Activated naive CD4-positive, alpha-beta T cell treated with anti-CD3 and anti-CD28 coated beads, Interleukin-2, amount 50 U/mL, for 24 hours (primary cell): ENCODE measurements around the gene HNMT.
"Not testable (repeated sequence)": the region's sequence is repeated elsewhere in the genome, so short reads cannot be mapped to it uniquely, and the experiment has no call there.

ENCODE experiments used
- H3K27ac Mint-ChIP-seq: one replicate; pipeline ENCODE4 v1.8.0; 2021; ENCODE audit warnings: mild to moderate bottlenecking, mixed read lengths
- H3K27me3 Mint-ChIP-seq: one replicate; pipeline ENCODE4 v1.8.0; 2021; ENCODE audit warnings: mixed read lengths
- H3K36me3 Mint-ChIP-seq: one replicate; pipeline ENCODE4 v1.8.0; 2021; ENCODE audit warnings: mixed read lengths
- H3K4me1 Mint-ChIP-seq: one replicate; pipeline ENCODE4 v1.8.0; 2021; ENCODE audit warnings: mixed read lengths
- H3K4me3 Mint-ChIP-seq: one replicate; pipeline ENCODE4 v1.8.0; 2021; ENCODE audit warnings: mild to moderate bottlenecking, mixed read lengths
- H3K9me3 Mint-ChIP-seq: one replicate; pipeline ENCODE4 v1.8.0; 2021; ENCODE audit warnings: mixed read lengths

HNMT gene

GRCh38 chr2:137981112-137981656 lies 16.9 kb downstream of the HNMT start:
- peaks cover 2% of the 10 kb centered on the region for H3K27me3 Mint-ChIP-seq
- no peaks in the 10 kb centered on the region for H3K9me3 Mint-ChIP-seq
- H3K36me3 Mint-ChIP-seq, result no peaks in the 10 kb centered on the region
- no peaks in the 10 kb centered on the region for H3K4me1 Mint-ChIP-seq
- H3K4me3 Mint-ChIP-seq, result no peak overlapping the region
- no peak overlapping the region for H3K27ac Mint-ChIP-seq

- H3K9me3 Mint-ChIP-seq, result no peaks in the 10 kb centered on the region
- no peak overlapping the region for H3K27ac Mint-ChIP-seq
- no peaks in the 10 kb centered on the region for H3K4me1 Mint-ChIP-seq
- no peaks in the 10 kb centered on the region for H3K36me3 Mint-ChIP-seq
- H3K27me3 Mint-ChIP-seq, result peaks cover 3% of the 10 kb centered on the region
- no peak overlapping the region for H3K4me3 Mint-ChIP-seq
Observed at GRCh38 chr2:137983581-137983980, 19.3 kb downstream of the HNMT start.

- Mint-ChIP-seq H3K36me3 (no peaks in the 10 kb centered on the region), H3K9me3 (no peaks in the 10 kb centered on the region), H3K4me3 (no peak overlapping the region), H3K27ac (no peak overlapping the region), H3K27me3 (peaks cover 3% of the 10 kb centered on the region), H3K4me1 (no peaks in the 10 kb centered on the region)
Observed at GRCh38 chr2:137986268-137986667, 22.0 kb downstream of the HNMT start.

- H3K27me3 Mint-ChIP-seq, result peaks cover 3% of the 10 kb centered on the region
- H3K27ac Mint-ChIP-seq, result no peak overlapping the region
- no peak overlapping the region for H3K4me3 Mint-ChIP-seq
- H3K4me1 Mint-ChIP-seq, result no peaks in the 10 kb centered on the region
- H3K9me3 Mint-ChIP-seq, result no peaks in the 10 kb centered on the region
- no peaks in the 10 kb centered on the region for H3K36me3 Mint-ChIP-seq
Observed at GRCh38 chr2:137987011-137987410, 22.7 kb downstream of the HNMT start.

GRCh38 chr2:137991078-137991477 lies 26.8 kb downstream of the HNMT start:
- Mint-ChIP-seq H3K4me1 (no peaks in the 10 kb centered on the region), H3K4me3 (no peak overlapping the region), H3K27me3 (peaks cover 1% of the 10 kb centered on the region), H3K27ac (no peak overlapping the region), H3K9me3 (peaks cover 11% of the 10 kb centered on the region), H3K36me3 (no peaks in the 10 kb centered on the region)

DNA sequence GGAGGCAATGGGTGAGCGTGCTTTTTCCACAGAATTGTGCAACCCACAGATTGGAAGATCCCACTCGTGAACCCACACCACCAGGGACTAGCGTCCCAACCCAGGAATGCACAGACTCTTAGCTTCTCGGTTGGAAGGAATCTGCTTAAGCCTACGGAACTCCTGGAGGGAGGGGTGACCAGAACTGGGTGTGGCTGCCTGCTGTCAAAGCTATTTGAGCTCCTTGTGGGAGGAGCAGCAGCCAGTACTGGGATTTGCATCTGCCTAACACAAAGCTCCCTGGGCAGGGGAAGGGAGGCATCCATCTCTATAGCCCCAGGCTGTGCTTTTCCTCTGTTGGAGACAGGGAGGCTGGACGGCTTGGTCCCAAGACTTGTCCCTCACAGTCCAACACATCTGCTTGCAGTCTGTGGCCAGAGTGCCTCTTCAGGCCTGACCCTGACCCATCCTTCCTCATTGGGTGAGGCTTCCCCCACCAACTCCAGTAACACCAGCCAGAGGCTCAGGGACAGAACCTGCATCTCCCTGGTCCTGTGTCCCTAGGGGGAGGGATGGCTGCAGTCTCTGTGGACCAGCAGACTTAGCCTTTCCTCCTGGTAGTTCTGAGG lies 27.9 kb downstream of the HNMT start:
- Mint-ChIP-seq H3K27me3 (peaks cover 1% of the 10 kb centered on the region), H3K4me1 (no peaks in the 10 kb centered on the region), H3K4me3 (no peak overlapping the region), H3K27ac (no peak overlapping the region), H3K9me3 (peaks cover 11% of the 10 kb centered on the region), H3K36me3 (no peaks in the 10 kb centered on the region)

DNA sequence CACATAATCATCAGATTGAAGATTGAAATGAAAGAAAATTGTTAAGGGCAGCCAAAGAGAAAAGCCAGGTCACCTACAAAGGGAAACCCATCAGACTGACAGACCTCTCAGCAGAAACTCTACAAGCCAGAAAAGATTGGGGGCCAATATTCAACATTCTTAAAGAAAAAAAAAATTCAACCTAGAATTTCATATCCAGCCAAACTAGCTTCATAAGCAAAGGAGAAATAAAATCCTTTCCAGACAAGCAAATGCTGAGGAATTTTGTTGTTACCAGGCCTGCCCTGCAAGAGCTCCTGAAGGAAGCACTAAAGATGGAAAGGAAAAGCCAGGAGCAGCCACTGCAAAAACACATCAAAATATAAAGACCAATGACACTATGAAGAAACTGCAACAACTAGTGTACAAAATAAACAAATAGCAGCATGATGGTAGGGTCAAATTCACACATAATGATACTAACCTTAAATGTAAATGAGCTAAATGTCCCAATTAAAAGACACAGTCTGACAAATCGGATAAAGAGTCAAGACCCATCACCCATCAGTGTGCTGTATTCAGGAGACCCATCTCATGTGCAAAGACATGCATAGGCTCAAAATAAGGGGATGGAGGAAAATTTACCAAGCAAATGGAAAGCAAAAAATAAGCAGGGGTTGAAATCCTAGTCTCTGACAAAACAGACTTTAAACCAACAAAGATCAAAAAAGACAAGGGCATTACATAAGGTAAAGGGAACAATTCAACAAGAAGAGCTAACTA lies 29.6 kb downstream of the HNMT start:
- not testable (repeated sequence) for H3K4me3 Mint-ChIP-seq, H3K4me1 Mint-ChIP-seq, H3K27ac Mint-ChIP-seq, H3K36me3 Mint-ChIP-seq, H3K27me3 Mint-ChIP-seq
- peaks cover 11% of the 10 kb centered on the region for H3K9me3 Mint-ChIP-seq

GRCh38 chr2:137995368-137995767 lies 31.1 kb downstream of the HNMT start:
- not testable (repeated sequence) for H3K4me1 Mint-ChIP-seq, H3K27me3 Mint-ChIP-seq, H3K4me3 Mint-ChIP-seq, H3K27ac Mint-ChIP-seq, H3K36me3 Mint-ChIP-seq
- peaks cover 11% of the 10 kb centered on the region for H3K9me3 Mint-ChIP-seq

GRCh38 chr2:137996158-137996557 lies 31.9 kb downstream of the HNMT start:
- not testable (repeated sequence) for H3K27ac Mint-ChIP-seq, H3K36me3 Mint-ChIP-seq, H3K27me3 Mint-ChIP-seq, H3K4me3 Mint-ChIP-seq, H3K4me1 Mint-ChIP-seq
- peaks cover 11% of the 10 kb centered on the region for H3K9me3 Mint-ChIP-seq

GRCh38 chr2:137997733-137998132 lies 33.5 kb downstream of the HNMT start:
- no peak overlapping the region for H3K4me3 Mint-ChIP-seq
- no peak overlapping the region for H3K27ac Mint-ChIP-seq
- no peaks in the 10 kb centered on the region for H3K4me1 Mint-ChIP-seq
- peaks cover 11% of the 10 kb centered on the region for H3K9me3 Mint-ChIP-seq
- no peaks in the 10 kb centered on the region for H3K27me3 Mint-ChIP-seq
- no peaks in the 10 kb centered on the region for H3K36me3 Mint-ChIP-seq

DNA sequence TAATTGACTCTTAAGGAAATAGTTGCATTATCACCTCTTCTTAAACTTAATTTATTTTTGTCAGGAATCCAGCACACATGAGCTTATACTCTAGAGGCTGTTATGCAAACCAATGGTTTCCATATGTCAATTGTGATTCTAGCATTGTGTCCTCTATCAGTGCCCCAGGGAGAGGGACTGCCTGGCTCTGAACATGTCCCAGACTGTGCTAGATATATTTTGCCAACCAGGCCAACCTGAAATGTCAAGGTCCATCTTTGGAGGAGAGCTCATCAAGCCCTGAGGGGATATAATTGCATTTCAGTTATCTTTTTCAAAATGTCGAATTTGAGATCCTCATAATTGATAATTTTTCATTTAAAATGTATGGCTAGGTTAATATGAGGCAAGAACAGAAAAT lies 34.2 kb downstream of the HNMT start:
- no peaks in the 10 kb centered on the region for H3K4me1 Mint-ChIP-seq
- no peak overlapping the region for H3K27ac Mint-ChIP-seq
- H3K27me3 Mint-ChIP-seq, result no peaks in the 10 kb centered on the region
- no peaks in the 10 kb centered on the region for H3K36me3 Mint-ChIP-seq
- H3K9me3 Mint-ChIP-seq, result peaks cover 11% of the 10 kb centered on the region
- H3K4me3 Mint-ChIP-seq, result no peak overlapping the region

- H3K27me3 Mint-ChIP-seq, result no peaks in the 10 kb centered on the region
- no peaks in the 10 kb centered on the region for H3K4me1 Mint-ChIP-seq
- H3K4me3 Mint-ChIP-seq, result no peak overlapping the region
- H3K27ac Mint-ChIP-seq, result no peak overlapping the region
- no peaks in the 10 kb centered on the region for H3K36me3 Mint-ChIP-seq
- H3K9me3 Mint-ChIP-seq, result peaks cover 7% of the 10 kb centered on the region
Observed at GRCh38 chr2:137999273-137999672, 35.0 kb downstream of the HNMT start.

DNA sequence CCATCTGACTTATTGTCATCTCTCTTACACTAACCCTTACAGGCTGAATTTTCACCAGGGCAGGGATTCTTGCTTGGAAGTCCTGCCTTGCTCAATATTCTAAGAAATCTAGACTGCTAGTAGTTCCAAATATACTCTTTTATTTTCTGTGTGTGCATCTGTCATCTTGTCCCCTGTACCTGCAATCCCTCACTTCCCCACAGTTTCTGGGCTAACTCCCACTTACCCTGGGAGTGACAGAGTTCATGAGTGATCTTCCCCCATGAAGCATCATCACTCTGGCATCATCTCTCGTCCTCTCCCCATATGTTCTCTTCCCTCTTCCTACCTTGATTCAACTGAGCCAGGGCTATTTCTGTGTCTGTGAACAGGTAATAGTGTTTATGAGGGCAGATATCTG lies 35.7 kb downstream of the HNMT start:
- no peak overlapping the region for H3K4me3 Mint-ChIP-seq
- H3K27me3 Mint-ChIP-seq, result no peaks in the 10 kb centered on the region
- H3K4me1 Mint-ChIP-seq, result no peaks in the 10 kb centered on the region
- no peak overlapping the region for H3K27ac Mint-ChIP-seq
- peaks cover under 1% of the 10 kb centered on the region for H3K9me3 Mint-ChIP-seq
- H3K36me3 Mint-ChIP-seq, result no peaks in the 10 kb centered on the region

DNA sequence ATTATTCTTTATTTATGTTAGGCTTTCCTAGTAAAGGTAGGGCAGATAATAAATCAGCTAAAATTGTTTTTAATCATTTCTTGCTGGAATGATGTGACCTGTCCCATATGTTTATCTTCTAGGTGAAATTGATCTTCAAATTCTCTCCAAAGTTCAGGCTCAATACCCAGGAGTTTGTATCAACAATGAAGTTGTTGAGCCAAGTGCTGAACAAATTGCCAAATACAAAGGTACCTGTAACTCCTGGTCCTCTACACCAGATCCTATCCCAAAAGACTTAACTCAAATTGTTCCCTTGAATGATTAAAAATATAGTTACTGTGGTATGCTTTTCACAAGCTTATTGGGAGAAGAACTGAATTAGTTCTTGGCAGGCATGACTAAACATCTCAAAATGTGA lies 36.5 kb downstream of the HNMT start:
- Mint-ChIP-seq H3K27me3 (no peaks in the 10 kb centered on the region), H3K27ac (no peak overlapping the region), H3K4me1 (no peaks in the 10 kb centered on the region), H3K4me3 (no peak overlapping the region), H3K36me3 (no peaks in the 10 kb centered on the region), H3K9me3 (no peaks in the 10 kb centered on the region)

GRCh38 chr2:138003411-138003810 lies 39.1 kb downstream of the HNMT start:
- Mint-ChIP-seq H3K27ac (no peak overlapping the region), H3K36me3 (no peaks in the 10 kb centered on the region), H3K27me3 (no peaks in the 10 kb centered on the region), H3K4me3 (no peak overlapping the region), H3K9me3 (no peaks in the 10 kb centered on the region), H3K4me1 (no peaks in the 10 kb centered on the region)

DNA sequence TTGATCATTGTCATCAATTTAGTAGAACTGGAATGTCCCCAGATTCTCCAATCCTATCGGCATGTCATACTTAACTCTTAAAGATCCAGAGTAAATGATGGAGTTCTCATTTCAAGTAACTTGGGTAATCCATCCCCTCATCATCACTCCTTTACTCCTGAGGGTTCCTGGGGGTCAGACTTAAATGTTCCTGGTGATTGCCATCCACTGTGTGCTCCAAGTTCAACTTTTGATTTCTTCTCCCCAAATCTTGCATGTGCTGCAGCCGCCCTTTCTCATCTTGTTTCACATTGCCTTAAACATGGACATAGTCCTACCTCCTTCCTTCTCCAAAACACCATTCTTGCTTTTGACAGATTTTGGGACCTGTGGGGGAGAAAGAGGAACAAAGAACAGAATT lies 43.2 kb downstream of the HNMT start:
- no peak overlapping the region for H3K27ac Mint-ChIP-seq
- H3K4me1 Mint-ChIP-seq, result no peaks in the 10 kb centered on the region
- H3K4me3 Mint-ChIP-seq, result no peak overlapping the region
- H3K9me3 Mint-ChIP-seq, result no peaks in the 10 kb centered on the region
- H3K36me3 Mint-ChIP-seq, result no peaks in the 10 kb centered on the region
- H3K27me3 Mint-ChIP-seq, result no peaks in the 10 kb centered on the region
